Stimulated activated CD4-positive, alpha-beta T cell treated with anti-CD3 and anti-CD28 coated beads, Interleukin-4, amount 100 ng/mL, for 48 hours (primary cell): ENCODE measurements around the gene GPRC5A.

ENCODE experiments used
- DNase-seq, 2 donors: peaks; one replicate each; pipeline ENCODE4 v3.0.0-alpha.2; 2020; ENCODE audit warnings: low read depth in 2 of 2

GPRC5A gene

GRCh38 chr12:12941450-12942350, 50.3 kb downstream of the GPRC5A start:
- no peak for DNase-seq

GRCh38 chr12:12943586-12944260, 52.4 kb downstream of the GPRC5A start:
- DNase-seq, result no peak

DNA sequence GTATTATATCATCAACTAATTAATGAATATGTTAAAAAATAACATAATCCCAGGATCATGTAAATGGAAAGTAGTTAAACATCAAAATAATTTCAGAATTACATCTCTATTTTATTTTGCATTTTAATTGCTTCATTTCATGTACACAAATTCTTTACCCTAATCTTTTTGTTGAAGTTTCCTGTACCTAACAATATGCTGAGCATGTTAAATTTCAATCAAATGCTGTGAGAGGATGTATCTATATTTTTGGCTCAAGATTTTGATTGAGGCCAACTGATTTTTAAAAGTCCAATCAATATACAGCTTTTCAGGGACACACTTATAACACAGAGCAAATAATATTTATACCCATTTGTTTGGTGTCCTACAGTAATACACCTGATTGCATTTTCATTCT, 54.2 kb downstream of the GPRC5A start:
- DNase-seq, result no peak

- DNase-seq, result no peak
Measured at GRCh38 chr12:12946686-12947355, 55.5 kb downstream of the GPRC5A start.

DNA sequence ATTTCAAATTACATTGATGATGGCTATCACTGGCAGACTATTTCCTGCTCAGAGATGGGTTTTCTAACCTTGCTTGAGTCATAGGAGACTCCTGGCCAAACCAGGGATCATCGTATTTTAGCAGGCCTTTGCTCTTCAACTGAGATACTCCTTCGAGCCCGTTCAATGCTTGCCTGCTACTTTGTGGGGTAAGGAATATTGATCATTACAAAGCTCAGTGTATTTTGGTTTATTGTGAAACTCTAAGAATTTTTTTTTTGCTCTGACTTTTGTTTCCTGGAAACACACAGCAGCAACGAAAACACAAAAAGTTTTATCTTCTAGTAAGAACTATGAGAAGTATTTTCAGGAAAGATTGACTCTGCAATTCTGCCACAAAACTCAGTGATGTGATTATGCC, 56.5 kb downstream of the GPRC5A start:
- no peak for DNase-seq

- no peak for DNase-seq
Measured at GRCh38 chr12:12951504-12951903, 60.1 kb downstream of the GPRC5A start.

- DNase-seq, result no peak
Measured at GRCh38 chr12:12952036-12952435, 60.7 kb downstream of the GPRC5A start, which contains the start of gene GPRC5D. Gene GPRC5D, minus strand, starts transcription at chr12:12952170. Its CDS starts 1,786 bp downstream, at chr12:12950384.

DNA sequence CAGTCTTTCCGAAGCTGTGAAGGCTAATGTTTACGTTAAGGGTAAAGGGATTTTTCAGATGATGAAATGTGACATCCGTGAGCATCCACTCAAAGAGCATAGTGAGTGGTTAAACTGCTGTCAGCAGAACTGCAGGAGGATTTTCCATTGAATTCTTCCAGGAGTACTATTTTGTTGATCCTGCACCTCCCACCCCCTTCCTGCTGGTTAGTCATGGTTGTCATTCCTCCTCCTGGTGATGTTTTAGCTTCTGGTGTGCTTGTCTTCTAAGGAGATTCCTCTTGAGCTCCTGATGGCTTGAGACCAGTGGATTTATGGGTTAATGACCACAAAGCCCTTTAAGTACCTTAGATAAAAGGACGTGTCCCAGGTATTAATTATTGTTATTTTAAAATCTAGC, 63.0 kb downstream of the GPRC5A start:
- DNase-seq, result no peak

DNA sequence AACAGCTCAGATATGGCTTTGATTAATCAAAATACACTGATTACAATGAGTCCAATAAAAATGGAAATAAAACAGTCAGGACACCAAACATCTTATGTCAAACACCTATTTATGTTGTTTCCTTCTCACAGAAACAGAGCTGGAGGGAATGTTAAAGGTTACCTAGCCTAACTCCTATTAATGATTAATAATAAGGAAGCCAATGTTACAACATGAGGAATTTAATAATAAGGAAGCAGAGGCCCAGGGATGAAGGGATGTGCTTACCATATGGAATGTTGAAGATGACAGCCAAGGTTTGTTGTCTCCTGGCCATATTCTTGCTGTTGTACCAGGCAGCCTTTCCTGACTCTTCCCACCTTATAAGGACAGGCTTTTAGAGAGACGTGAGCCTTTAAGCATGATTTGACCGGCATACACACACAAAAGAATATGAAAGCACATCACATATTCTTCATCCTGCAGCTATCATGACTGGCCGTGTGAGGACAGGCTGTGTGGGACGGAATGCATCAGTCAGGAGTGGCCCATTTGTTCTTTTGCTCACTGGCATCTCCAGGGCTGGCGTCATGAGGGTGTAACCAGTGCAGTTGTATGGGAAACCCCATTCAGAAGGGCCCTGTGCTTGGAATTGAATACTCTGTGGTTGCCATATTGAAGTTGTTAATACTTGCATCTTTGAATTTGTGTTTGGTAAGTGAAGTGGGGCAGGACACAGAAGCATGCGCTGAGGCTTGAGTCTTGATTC, 63.7 kb downstream of the GPRC5A start:
- no peak for DNase-seq

GRCh38 chr12:12958886-12959285, 67.5 kb downstream of the GPRC5A start:
- DNase-seq, result no peak

GRCh38 chr12:12960639-12961209, 69.4 kb downstream of the GPRC5A start:
- DNase-seq, result no peak

GRCh38 chr12:12964255-12964654, 72.9 kb downstream of the GPRC5A start:
- DNase-seq, result no peak

- no peak for DNase-seq
Measured at GRCh38 chr12:12965836-12966235, 74.5 kb downstream of the GPRC5A start.
